GM18873 (cell line): Measurements from ENCODE around the gene B4GALNT4.
"Not testable (repeated sequence)": the region's sequence is repeated elsewhere in the genome, so short reads cannot be mapped to it uniquely, and the experiment has no call there.

Source experiments
- ATAC-seq: cut with Tn5 transposase; IDR thresholded peaks from one replicate; pipeline ENCODE4 v1.9.1; 2021; ENCODE audit warnings: mild to moderate bottlenecking, moderate library complexity, moderate number of reproducible peaks; ENCODE audit not compliant: unreplicated experiment, low FRiP score

The B4GALNT4 gene

GRCh38 chr11:417652-418342, 48.5 kb downstream of the B4GALNT4 start:
- ATAC-seq = no peak

GRCh38 chr11:418343-419247, 49.3 kb downstream of the B4GALNT4 start:
- ATAC-seq = no peak

GRCh38 chr11:419248-420005, 50.1 kb downstream of the B4GALNT4 start:
- ATAC-seq = no peak

- ATAC-seq = no peak
These were observed 51.0 kb downstream of the B4GALNT4 start for GRCh38 chr11:420054-420910.

GRCh38 chr11:420911-421321, 51.6 kb downstream of the B4GALNT4 start:
- no peak for ATAC-seq

- no peak for ATAC-seq
These were observed 53.0 kb downstream of the B4GALNT4 start for GRCh38 chr11:422249-422656.

GRCh38 chr11:424232-424631, 54.9 kb downstream of the B4GALNT4 start:
- ATAC-seq = no peak

GRCh38 chr11:424766-425165, 55.5 kb downstream of the B4GALNT4 start:
- ATAC-seq = not testable (repeated sequence)

- ATAC-seq = no peak
These were observed 56.0 kb downstream of the B4GALNT4 start for GRCh38 chr11:425301-425700.

- no peak for ATAC-seq
These were observed 57.6 kb downstream of the B4GALNT4 start for GRCh38 chr11:426851-427250.

- no peak for ATAC-seq
These were observed 59.0 kb downstream of the B4GALNT4 start for GRCh38 chr11:428295-428694.

GRCh38 chr11:429391-429790, 60.1 kb downstream of the B4GALNT4 start:
- no peak for ATAC-seq

GRCh38 chr11:429931-430456, 60.7 kb downstream of the B4GALNT4 start:
- ATAC-seq = no peak
